Measurements from ENCODE around the gene RANGRF. TPM values are rescaled to one million over a fixed set of nuclear protein-coding genes. Genes with fewer than 3 reads are reported as not detected.

The RANGRF gene
- total and polyA plus RNA-seq, 9 of the 15 experiments (the other 6 are each of a cell fraction or from before 2014, with no cell fraction given): 7.6 to 60.0 (median 16.0) TPM

- TF ChIP-seq RNF219 (CRISPR knock-in tag; IDR thresholded peaks at IDR 0.05) (no peak), ZNF586 (CRISPR knock-in tag; conservative IDR thresholded peaks at IDR 0.05) (no peak), ZNF23 (CRISPR knock-in tag; IDR thresholded peaks at IDR 0.05) (no peak), ZNF140 (CRISPR knock-in tag; IDR thresholded peaks at IDR 0.05) (no peak), TRIM28 (IDR thresholded peaks at IDR 0.05) (no peak), ZNF263 (CRISPR knock-in tag; IDR thresholded peaks at IDR 0.05; ENCODE audit: borderline replicate concordance) (no peak), KAT2B (IDR thresholded peaks at IDR 0.05; ENCODE audit: low read depth, low read length) (no peak), ZNF408 (CRISPR knock-in tag; IDR thresholded peaks at IDR 0.05; ENCODE audit: low read depth) (no peak), DNMT1 (IDR thresholded peaks at IDR 0.05) (no peak), SRSF7 (optimal IDR thresholded peaks at IDR 0.05; ENCODE audit: low read depth, low read length) (no peak), ZFP30 (CRISPR knock-in tag; IDR thresholded peaks at IDR 0.05; ENCODE audit: borderline replicate concordance) (no peak), NR0B1 (IDR thresholded peaks at IDR 0.05; ENCODE audit: partially characterized antibody) (no peak), HINFP (tag; conservative IDR thresholded peaks at IDR 0.05; ENCODE audit: low read depth) (no peak), BMI1 (IDR thresholded peaks at IDR 0.05; ENCODE audit: low read length) (no peak), EGR1 (conservative IDR thresholded peaks at IDR 0.05) (no peak), COPS2 (conservative IDR thresholded peaks at IDR 0.05) (no peak), NFRKB (IDR thresholded peaks at IDR 0.05; ENCODE audit: low read depth) (no peak), NCOA4 (IDR thresholded peaks at IDR 0.05; ENCODE audit: partially characterized antibody) (no peak), LCOR (CRISPR knock-in tag; IDR thresholded peaks at IDR 0.05) (no peak)
- TF ChIP-seq, protein P1, sequence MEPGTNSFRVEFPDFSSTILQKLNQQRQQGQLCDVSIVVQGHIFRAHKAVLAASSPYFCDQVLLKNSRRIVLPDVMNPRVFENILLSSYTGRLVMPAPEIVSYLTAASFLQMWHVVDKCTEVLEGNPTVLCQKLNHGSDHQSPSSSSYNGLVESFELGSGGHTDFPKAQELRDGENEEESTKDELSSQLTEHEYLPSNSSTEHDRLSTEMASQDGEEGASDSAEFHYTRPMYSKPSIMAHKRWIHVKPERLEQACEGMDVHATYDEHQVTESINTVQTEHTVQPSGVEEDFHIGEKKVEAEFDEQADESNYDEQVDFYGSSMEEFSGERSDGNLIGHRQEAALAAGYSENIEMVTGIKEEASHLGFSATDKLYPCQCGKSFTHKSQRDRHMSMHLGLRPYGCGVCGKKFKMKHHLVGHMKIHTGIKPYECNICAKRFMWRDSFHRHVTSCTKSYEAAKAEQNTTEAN (CRISPR knock-in tag; IDR thresholded peaks at IDR 0.05): no peak
- TF ChIP-seq, protein P2, sequence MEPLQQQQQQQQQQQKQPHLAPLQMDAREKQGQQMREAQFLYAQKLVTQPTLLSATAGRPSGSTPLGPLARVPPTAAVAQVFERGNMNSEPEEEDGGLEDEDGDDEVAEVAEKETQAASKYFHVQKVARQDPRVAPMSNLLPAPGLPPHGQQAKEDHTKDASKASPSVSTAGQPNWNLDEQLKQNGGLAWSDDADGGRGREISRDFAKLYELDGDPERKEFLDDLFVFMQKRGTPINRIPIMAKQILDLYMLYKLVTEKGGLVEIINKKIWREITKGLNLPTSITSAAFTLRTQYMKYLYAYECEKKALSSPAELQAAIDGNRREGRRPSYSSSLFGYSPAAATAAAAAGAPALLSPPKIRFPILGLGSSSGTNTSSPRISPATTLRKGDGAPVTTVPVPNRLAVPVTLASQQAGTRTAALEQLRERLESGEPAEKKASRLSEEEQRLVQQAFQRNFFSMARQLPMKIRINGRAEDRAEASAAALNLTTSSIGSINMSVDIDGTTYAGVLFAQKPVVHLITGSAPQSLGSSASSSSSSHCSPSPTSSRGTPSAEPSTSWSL (CRISPR knock-in tag; IDR thresholded peaks at IDR 0.05; ENCODE audit: borderline replicate concordance): no peak
These were observed 39.5 kb upstream of the RANGRF start, which contains the start of gene PFAS (continued) for GRCh38 chr17:8248751-8249607.

Measured in K562 (cell line).